SIG-M5 (cell line): Measurements from ENCODE around the gene RBMS2.
"Not testable (repeated sequence)": the region's sequence is repeated elsewhere in the genome, so short reads cannot be mapped to it uniquely, and the experiment has no call there.

Source experiments
- DNase-seq: peaks from one replicate; lab custom pipeline; 2025; lab: John Stamatoyannopoulos, UW

RBMS2 gene, protein sequence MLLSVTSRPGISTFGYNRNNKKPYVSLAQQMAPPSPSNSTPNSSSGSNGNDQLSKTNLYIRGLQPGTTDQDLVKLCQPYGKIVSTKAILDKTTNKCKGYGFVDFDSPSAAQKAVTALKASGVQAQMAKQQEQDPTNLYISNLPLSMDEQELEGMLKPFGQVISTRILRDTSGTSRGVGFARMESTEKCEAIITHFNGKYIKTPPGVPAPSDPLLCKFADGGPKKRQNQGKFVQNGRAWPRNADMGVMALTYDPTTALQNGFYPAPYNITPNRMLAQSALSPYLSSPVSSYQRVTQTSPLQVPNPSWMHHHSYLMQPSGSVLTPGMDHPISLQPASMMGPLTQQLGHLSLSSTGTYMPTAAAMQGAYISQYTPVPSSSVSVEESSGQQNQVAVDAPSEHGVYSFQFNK

DNA sequence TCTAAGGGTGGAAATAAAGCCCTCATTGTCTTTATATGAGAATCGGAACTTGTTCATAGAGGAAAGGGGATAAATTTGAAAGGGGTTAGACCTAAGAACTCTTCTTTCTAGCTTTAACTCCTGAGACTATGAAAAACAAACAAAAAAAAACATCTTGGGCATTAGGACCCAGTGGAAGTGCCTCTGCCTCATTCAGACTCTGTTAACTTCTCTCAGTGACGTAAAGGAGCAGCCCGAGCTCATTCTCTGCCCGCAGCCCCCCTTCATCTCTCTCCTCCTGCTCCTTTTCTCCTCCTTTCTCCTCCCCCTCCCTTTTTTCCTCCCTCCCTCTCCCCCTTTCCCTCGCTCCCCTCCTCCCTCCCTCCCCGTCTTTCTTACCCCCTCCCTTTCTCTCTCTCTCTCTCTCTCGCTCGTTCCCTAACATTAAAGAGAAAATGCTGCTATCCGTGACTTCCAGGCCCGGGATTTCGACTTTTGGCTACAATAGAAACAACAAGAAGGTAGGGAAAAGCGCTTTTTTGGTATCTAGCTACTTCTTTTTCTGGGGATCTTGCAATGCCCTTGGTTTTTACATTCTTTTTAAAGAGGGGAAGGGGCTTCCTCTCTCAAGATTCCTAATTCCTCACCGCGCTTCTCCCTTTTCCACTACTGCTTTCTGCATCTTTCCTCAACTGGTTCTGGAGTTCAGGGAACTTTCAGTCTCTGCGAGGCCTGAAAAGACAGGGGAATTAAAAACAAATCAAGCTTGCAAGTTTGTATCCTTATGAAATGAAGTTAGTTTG, at the start of gene RBMS2:
Gene RBMS2, plus strand, starts transcription at position 231 of the 782 bp plus-strand sequence. Its CDS starts 204 bp downstream, at position 435.
- DNase-seq: peak; percentile 16

DNA sequence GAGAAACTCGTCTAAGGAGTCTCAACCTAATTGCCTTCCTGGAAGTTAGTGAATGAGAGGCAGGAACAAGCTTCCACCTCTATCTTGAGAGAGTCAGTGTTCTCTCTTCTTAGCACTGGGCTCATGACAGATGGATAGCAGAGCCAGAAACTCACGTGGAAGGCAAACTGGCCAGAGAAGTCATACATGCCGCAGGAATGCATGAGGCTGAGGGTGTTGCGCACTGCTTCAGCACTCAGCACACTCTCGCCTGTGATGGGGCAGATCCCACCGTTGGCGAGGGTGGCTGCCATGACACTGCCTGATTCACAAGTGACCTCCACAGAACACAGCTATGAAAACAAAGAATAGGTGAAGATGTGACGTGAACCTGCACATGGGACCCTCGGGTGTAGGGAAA, 47.2 kb upstream of the RBMS2 start:
- DNase-seq: no peak

DNA sequence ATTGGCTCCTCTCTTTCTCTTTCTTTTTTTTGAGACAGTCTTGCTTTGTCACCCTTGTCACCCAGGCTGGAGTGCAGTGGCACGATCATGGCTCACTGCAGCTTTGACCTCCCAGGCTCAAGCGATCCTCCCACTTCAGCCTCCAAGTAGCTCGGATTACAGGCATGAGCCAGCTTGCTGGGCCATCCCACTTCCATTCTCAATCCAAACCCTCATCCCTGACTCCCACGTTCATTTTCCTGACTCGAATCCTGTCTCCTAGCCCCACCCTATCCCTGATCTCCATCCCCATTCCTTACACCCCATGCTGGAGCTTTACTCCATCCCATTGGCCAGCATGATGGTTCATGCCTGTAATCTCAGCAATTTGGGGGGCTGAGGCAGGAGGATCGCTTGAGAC, 45.5 kb upstream of the RBMS2 start:
- DNase-seq: no peak

DNA sequence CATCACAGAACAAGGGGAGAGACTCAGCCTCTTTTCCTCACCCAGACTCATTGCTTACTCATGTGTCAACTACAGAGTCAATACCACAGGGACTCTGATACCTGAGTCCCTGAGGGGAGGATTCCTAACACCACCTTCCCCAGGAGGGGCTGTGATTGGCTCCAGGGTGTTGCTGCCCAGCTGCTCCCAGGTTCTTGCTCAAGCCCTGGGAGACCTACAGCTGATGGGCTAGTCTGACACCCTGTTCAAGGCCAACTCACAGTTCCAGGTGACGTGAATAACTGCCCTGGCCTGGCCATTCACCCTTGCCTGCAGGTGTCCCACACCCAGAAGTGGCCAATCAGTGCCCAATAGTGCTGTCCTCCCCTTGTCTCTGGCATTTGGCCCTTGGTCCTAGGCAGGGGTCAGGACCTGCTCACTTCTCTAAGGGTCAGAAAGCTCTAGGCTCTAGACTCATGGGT, 44.6 kb upstream of the RBMS2 start:
- no peak for DNase-seq

DNA sequence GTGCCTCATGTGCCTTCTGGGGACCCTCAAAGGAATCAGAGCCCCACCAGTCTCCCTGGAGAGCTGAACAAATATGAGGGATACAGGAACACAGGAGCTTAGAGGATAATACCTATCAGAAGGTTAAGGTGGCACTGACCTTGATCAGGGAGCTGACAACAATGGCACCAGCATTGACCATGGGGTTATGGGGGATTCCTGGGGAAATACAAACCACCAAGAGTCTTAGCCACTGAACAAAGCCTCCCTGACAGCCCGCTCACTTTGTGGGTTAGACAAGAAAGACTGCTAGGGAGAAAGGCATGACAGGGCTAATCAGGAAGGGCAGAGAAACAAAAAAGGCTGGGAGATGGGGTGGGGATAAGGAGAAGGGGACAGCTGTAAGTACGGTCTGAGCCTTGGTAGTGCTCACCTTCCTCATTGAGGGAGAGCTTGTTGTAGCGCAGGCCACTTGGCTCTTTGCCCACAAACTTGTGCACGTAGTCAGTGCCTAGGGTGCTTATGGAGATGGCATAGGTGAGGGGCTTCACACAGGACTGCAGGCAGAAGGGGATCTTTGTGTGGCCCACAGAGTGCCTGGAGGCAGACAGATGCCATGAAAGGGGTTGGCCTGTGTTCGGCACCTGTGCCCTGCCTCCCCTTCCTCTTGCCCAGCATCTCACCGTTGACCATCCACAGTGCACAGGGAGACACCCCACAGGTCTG, 43.9 kb upstream of the RBMS2 start:
- no peak for DNase-seq

DNA sequence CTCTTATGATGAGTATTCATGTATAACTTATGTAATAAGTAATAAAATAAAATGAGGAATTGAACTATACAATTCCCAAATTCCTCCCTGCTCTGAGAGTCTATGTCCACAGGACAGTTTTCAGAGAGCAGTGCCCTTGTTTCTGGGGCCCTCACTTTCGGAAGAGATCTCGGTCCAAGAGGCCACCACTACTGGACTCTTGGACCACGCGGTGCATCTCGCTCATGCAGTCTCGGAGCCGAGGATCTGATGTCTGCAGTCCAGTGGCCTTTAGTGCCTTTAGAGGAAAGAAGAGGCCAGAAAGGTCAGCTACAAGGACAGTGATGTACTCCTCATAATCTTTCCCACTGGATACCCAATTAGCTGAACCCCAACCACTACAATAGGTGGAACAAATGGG, 42.0 kb upstream of the RBMS2 start:
- no peak for DNase-seq

DNA sequence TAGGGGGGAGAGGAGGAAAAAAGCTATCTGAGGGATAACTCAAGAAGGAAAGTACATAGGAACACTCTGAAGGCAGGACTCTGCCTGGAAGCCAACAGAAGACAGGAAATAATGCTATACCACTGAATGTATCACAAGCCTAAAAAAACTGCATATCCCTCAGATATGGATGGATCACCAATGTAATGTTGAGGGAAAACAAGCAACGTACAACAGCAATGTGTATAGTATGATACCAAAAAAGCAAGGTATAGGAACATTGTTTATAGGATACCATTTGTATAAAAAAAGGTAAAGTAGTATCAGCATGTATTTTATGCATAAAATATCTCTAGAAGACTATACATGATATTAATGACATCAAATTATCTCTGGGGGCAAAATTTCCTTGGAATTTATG, 37.1 kb upstream of the RBMS2 start:
- DNase-seq: no peak

DNA sequence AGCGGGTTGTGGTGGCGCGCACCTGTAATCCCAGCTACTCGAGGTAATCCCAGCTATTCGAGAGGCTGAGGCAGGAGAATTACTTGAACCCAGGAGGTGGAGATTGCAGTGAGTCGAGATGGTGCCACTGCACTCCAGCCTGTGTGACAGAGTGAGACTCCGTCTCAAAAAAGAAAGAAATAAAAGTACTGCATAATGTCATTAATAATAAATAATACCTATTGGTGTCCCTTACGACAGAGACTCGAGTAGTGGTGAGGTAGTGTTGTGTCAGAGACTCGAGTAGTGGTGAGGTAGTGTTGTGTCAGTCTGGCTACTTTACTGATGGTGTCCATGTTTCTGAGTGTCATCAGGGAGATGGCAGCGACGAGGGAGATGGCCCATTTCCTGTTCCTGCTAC, 34.9 kb upstream of the RBMS2 start:
- no peak for DNase-seq

DNA sequence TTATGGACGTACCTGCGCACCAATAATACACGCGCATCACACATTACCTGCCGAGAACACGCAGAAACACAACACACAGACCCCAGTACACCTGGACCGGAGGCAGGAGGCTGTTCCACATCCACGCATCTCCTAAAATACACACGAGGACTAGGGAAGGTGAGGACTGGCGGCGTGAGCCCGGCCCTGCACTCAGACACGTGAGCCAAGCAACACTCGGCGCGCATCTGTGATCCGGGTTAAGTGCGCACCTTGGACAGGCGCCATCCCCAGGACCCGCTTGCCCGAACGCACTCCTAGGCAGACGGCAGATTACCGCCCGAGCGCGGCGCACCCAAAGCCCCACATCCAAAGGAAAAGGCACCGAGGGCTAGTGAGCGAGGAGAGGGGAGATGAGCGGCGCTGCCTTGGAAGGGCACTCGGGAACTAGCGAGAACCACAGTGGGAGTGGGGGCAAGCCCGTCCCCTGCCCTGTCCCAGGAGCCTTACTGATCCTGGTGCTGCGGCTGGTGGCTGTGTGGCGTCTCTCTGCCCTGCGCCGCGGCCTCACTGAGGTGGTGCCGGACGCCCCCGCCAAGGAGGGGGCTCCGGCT, 34.1 kb upstream of the RBMS2 start:
- DNase-seq: no peak

DNA sequence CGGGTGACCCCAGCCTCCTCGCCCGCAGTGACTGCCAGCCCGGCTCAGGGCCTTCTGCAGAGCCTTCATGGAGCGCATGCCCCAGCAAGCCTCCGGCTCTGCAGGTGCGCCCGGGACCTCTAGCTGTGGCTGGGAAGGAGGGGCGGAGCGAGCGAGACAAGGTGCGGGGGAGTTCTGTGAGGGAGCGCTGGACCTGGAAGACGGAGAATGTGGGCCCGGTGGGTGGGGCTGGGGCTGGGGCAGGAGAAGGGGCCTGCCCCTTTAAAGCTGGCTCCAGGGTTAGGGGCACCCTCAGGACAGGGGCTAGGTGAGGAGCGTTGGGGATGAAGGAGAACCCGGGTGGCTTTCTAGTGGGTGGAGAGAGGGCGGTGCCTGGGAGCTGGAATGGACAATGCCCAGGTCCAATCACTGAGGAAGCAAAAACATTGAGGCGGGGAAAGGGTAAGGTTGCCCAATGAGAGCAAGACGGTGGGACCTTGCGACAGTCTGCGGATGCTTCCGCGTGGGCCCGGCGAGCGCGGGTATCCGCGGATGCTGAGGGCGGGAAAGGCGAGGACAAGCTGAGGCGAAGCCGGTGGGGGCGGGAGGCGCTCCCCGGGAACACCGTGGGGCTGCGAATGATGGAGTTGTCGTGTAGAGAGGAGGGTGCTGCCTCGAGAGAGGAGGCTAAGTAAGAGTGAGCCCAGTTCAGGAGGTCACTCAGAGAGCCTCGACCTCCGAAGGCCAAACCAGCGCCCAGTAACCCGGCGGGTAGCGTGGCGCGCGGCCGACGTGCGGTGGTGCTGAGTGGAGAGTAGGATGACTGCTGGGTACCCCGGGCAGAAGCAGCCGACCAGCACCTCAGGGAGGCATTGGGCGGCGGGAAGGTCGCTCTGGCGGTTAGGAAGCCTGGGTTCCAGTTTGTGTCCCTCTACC, 33.3 kb upstream of the RBMS2 start, which contains the start of gene GLS2:
Gene GLS2, minus strand, starts transcription at position 121 of the 915 bp plus-strand sequence. Its CDS starts 43 bp downstream, at position 78.
- no peak for DNase-seq

DNA sequence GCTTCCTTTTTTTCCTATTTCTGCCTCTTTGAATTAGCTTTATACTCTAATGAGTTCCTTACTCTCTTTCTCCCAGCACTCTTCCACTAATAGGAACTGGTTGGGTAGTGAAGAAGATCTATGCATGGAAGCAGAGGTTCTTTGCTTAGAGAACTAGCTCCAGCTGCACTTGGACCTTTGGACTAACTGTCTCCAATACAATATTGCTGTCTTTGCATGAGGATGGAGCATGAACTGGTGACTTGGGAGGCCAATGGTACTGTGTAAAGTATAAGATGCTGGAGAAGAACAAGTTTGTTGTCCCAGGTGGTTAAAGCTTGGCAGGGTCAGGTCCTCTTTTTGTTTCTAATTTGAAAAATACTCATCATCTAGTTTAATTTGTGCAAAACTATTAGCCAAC, 31.3 kb upstream of the RBMS2 start:
- no peak for DNase-seq

DNA sequence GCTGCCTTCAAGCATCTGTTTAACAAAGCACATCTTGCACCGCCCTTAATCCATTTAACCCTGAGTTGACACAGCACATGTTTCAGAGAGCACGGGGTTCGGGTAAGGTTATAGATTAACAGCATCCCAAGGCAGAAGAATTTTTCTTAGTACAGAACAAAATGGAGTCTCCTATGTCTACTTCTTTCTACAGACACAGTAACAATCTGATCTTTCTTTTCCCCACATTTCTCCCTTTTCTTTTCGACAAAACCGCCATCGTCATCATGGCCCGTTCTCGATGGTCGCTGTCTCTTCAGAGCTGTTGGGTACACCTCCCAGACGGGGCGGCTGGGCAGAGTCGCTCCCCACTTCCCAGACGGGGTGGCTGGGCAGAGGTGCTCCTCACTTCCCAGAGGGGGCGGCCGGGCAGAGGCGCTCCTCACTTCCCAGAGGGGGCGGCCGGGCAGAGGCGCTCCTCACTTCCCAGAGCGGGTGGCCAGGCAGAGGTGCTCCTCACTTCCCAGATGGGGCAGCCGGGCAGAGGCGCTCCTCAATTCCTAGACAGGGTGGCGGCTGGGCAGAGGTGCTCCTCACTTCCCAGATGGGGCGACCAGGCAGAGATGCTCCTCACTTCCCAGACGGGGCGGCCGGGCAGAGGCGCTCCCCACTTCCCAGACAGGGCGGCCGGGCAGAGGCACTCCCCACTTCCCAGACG, 28.1 kb upstream of the RBMS2 start:
- not testable (repeated sequence) for DNase-seq

DNA sequence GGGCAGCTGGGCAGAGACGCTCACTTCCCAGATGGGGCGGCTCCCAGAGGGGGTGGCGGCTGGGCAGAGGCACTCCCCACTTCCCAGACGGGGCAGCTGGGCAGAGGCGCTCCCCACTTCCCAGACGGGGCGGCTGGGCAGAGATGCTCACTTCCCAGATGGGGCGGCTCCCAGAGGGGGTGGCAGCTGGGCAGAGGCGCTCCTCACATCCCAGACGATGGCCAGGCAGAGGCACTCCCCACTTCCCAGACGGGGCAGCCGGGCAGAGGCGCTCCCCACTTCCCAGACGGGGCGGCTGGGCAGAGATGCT, 27.6 kb upstream of the RBMS2 start:
- not testable (repeated sequence) for DNase-seq

DNA sequence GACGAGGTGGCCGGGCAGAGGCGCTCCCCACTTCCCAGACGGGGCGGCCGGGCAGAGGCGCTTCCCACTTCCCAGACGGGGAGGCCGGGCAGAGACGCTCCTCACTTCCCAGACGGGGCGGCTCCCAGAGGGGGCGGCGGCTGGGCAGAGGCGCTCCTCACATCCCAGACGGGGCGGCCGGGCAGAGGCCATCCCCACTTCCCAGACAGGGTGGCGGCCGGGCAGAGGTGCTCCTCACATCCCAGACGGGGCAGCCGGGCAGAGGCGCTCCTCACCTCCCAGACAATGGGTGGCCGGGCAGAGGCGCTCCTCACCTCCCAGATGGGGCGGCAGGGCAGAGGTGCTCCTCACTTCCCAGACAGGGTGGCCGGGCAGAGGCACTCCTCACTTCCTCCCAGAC, 27.1 kb upstream of the RBMS2 start:
- not testable (repeated sequence) for DNase-seq

DNA sequence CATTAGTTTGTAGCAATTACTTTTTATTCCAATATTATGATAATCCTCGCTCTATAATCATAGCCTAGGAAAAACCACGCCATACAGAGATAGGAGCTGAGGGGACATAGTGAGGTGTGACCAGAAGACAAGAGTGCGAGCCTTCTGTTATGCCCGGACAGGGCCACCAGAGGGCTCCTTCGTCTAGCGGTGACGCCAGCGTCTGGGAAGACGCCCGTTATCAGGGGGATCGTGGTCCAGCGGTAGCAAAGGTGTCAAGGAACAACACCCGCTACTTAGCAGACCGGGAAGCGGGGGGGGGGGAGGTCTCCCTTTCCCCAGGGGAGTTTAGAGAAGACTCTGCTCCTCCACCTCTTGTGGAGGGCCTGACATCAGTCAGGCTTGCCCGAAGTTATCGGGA, 24.9 kb upstream of the RBMS2 start:
- not testable (repeated sequence) for DNase-seq

DNA sequence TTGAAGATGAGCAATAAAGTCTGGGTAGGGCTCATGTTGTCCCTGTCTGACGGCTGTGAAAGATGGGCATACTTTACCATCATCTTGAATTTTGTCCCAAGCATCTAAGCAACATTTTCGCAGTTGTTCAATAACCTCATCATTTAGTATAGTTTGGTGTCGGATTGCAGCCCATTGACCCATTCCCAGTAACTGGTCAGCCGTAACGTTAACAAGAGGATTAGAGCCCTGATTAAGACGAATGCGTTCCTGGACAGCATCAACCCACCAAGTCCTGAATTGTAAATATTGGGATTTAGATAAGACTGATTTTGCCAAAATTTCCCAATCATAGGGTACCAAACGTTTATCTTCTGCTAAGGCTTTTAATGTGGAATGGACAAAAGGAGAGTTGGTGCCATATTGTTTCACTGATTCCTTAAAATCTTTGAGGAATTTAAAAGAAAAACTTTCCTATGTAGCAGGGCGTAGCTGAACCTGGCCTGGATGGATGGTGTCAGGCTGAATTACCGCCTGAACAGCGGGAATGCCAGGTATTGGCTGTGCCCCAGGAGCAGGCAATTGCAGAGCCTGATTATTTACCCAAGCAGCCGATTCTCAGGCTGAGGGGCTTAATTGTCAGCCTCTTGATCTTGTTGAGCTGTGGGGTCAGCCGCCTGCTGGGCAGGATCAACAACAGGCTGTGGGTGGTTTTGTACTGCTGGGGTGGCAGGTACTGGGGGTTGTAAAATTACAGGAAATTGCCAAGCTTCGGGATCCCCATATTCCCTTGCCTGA, 23.3 kb upstream of the RBMS2 start:
- not testable (repeated sequence) for DNase-seq

DNA sequence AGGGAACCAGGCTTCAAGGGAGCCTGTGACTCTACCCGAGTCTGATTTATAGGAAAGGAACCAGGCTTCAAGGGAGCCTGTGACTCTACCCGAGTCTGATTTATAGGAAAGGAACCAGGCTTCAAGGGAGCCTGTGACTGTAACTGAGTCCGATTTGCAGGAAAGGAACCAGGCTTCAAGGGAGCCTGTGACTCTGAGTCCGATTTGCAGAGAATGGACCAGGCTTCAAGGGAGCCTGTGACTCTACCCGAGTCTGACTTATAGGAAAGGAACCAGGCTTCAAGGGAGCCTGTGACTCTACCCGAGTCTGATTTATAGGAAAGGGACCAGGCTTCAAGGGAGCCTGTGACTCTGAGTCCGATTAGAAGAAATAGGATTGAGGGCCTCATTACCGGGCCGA, 22.2 kb upstream of the RBMS2 start:
- DNase-seq: not testable (repeated sequence)

DNA sequence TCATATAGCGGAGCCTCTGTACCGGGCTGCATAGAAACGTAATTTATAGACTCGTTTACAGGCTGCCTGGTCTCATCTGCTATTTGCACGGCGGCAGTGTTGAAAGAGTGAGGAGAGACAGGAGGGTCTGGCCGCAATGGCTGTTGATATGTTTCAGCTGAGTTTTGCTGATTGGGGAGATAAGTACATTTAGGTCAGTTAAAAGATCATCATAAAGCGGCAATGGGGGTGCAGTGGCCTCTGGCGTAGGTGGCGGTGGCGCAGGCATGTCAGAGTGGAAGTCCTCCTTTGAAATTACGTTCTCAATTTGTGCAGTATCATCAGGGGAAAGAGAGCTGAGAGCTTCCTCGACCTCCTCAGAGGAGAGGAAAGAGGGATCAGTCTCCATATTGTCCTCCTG, 21.7 kb upstream of the RBMS2 start:
- not testable (repeated sequence) for DNase-seq

DNA sequence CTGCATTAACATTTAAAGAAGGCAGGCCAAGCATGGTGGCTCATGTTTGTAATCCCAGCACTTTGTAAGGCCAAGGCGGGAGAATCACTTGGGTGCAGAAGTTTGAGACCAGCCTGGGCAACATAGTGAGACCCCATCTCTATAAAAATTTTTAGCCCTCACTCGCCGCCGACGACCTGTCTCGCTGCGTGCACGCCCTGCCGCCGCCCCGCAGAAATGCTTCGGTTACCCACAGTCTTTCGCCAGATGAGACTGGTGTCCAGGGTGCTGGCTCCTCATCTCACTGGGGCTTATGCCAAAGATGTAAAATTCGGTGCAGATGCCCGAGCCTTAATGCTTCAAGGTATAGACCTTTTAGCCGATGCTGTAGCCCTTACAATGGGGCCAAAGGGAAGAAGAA, 10.8 kb upstream of the RBMS2 start:
- no peak for DNase-seq

DNA sequence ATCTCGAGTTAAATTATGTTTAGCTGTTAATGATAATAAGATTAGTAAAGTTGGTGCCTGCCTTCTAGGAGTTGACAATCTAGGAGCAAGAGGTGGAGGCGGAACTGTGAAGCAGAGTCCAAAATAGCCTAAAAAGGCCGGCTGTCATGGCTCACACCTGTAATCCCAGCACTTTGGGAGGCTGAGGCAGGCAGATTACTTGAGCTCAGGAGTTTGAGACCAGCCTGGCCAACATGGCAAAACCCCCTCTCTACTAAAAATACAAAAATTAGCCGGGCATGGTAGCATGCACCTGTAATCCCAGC, 7.7 kb upstream of the RBMS2 start:
- DNase-seq: not testable (repeated sequence)
